GM18505 (cell line): Measurements from ENCODE around the gene AFF1.

Source experiments
- ATAC-seq: cut with Tn5 transposase; IDR thresholded peaks from one replicate; pipeline ENCODE4 v1.9.1; 2021; ENCODE audit not compliant: unreplicated experiment
- POLR2A ChIP-seq: IDR thresholded peaks from 4 replicates; pipeline ENCODE4 v1.6.1; 2011; ENCODE audit warnings: borderline replicate concordance; ENCODE audit not compliant: insufficient read depth, insufficient read length; ENCODE audit errors: extremely low read depth

The AFF1 gene

DNA sequence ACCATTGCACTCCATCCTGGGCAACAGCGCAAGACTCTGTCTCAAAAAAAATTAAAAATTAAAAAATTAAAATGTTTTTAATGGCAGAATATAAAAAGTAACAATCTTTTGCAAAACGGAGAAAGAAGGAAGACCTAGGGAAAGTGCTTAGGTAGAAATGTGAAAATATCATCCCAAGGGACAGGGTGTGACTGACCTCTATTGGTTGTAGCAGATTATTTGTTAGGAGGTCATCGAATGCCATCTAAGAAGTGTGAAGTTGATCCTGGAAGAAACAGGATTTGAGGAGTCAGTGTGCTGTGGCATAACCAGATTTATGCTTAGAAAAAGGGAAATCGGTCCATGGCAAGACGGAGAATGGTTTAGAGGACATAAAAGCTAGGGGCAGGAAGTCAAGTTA, 24.4 kb upstream of the AFF1 start:
- ATAC-seq = no peak
- TF ChIP-seq POLR2A = no peak

DNA sequence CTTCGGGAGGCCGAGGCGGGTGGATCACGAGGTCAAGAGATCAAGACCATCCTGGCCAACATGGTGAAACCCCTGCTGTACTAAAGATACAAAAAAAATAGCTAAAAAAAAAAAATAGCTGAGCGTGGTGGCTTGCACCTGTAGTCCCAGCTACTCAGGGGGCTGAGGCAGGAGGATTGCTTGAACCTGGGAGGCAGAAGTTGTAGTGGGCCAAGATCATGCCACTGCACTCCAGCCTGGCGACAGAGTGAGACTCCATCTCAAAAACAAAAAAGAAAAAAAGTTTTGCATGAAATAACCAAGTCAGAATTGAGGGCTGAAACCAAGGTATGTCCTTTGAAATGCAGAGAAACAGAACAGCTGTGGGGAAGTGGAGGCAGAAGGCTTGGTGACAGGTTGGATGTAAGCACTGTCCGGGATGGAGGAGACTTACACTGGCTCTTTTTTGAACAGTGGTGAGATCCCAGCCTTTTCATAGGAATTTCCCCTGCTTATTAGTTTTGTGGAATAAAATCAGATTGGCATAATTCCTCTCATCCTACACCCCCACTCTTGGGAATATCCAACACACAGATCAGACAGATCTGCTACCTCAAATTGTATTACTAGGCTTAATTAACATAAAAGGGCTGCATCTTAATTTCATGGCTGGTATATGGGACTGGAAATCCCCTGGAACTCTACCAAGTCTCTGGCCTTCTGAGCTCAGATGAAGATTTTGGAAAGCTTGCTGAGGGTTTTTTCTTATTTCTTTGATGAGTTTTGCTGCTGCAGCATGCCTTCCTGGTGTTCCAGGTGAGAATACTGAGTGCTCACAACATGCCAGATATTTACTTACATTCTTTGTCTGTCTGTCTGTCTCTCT, 23.8 kb upstream of the AFF1 start:
- ATAC-seq = no peak
- TF ChIP-seq POLR2A = no peak

- TF ChIP-seq POLR2A = no peak
- ATAC-seq = no peak
These were observed 18.4 kb upstream of the AFF1 start for GRCh38 chr4:86916392-86916791.

DNA sequence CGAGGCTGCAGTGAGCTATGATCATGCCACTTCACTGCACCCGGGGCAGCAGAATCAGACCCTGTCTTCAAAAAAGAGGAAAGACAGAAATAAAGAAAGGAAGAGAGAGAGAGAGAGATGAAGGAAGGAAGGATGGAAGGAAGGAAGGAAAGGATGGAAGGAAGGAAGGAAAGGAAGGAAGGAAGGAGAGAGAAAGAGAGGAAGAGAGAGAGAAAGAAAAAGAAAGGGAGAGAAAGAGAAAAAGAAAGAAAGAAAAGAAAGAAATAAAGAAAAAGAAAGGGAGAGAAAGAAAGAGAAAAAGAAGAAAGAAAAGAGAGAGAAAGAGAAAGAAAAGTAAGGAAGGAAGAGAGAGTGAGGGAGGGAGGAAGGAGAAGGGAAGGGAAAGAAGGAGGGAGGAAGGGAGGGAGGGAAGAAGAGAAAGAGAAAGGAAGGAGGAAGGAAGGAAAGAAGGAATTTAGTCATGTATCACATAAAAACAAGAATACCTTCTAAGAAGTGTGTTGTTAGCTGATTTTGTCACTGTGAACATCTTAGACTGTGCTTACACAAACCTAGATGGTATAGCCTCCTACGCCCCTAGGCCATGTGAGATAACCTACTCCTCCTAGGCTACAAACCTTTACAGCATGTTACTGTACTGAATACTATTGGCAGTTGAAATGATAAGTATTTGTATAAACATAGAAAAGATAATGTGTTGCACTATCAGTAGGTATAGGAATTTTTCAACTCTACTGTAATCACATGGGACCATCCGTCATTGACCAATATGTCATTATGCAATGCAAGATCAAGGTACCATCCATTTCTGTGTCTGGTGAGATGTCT, 17.4 kb upstream of the AFF1 start:
- no peak for ATAC-seq
- TF ChIP-seq POLR2A = no peak

GRCh38 chr4:86918539-86919072, 16.2 kb upstream of the AFF1 start:
- no peak for TF ChIP-seq POLR2A
- no peak for ATAC-seq

DNA sequence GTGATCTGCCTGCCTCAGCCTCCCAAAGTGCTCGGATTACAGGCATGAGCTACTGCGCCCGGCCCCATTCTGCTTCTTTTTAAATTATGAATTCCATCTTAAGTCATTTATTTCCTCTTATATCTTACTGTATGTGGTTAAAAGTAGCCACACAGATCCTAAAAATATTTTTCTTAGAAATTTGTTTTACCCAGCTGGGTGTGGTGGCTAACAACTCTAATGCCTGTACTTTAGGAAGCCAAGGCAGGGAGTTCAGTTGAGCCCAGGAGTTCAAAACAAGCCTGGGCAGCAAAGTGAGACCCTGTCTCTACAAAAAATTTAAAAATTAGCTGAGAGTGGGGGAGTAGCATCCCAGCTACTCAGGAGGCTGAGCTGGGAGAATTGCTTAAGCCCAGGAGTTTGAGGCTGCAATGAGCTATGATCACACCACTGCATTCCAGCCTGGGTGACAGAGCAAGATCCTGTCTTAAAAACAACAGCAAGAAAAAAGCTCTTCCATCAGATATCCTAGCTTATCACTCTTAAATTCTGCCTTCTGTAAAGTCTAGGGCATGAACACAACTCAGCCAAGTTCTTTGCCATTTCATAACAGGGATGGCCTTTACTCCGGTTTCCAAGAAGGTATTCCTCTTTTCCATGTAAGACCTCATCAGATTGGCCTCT, 15.1 kb upstream of the AFF1 start:
- no peak for ATAC-seq
- no peak for TF ChIP-seq POLR2A

DNA sequence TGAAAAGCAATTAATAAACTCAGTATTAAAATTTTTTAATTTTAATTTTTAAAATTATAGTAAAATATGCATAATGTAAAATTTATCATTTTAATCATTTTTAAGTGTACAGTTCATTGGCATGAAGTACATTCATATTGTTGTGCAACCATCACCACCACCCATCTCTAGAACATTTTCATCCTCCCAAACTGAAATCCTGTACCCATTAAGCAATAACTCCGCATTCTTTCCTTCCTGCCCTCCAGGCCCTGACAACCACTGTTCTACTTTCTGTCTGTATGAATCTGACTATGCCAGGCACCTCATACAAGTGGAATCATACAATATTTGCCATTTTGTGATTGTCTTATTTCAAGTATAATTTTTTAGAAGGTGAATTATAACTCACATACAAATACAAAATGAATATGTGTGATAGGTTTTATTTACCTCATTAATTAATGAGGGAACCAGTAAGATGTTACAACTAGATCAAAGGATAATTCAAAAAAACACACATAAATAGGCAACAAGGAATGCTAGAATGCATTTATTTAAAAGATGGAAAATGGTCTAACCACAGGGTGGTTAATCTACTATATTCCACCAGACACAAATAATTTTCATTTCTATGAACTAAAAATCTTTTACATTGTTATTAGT, 13.1 kb upstream of the AFF1 start:
- no peak for ATAC-seq
- TF ChIP-seq POLR2A = no peak

- no peak for TF ChIP-seq POLR2A
- ATAC-seq = no peak
These were observed 10.0 kb upstream of the AFF1 start for GRCh38 chr4:86924811-86925210.

- ATAC-seq = no peak
- TF ChIP-seq POLR2A = no peak
These were observed 8.2 kb upstream of the AFF1 start for GRCh38 chr4:86926435-86927086.

DNA sequence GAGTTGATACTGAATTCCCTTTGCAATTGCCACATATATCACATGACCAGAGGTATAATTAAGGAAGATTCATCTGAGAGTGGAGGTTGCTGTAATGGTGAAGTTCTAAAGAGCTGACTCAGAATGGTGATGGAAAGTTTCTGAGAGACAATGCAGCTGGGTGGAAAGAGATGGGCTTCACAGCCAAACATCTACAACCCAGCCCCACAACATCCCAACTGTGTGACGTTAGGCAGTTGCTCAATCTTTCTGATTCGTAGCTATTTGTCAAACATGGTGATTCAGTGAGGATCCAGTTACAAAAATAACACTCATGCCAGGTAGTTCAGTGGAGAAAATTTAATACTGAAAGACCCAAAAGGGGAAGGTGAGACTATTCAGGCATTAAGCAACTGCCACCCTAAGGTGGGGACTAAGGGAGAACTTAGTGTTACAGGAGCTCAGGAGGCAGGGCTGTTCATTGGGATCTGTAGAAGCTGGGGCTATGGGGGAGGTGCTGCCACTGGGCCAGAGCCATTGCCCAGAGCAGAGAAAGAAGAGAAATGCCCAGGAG, 6.9 kb upstream of the AFF1 start:
- ATAC-seq = no peak
- TF ChIP-seq POLR2A = no peak

- no peak for ATAC-seq
- no peak for TF ChIP-seq POLR2A
These were observed 6.2 kb upstream of the AFF1 start for GRCh38 chr4:86928400-86929255.
